BLaER1 treated with 17β-estradiol and CSF1 and Interleukin-3, amounts not matched to agents 10 nM and 100 nM (cell line): ENCODE data around the gene H3-3A.

Experiments
- H3K27ac ChIP-seq, 11 experiments: shearing (Covaris generic); formaldehyde crosslinking; 2 replicates each; pipeline ENCODE4 v1.8.1; 2022
- H3K27me3 ChIP-seq, 11 experiments: shearing (Covaris generic); formaldehyde crosslinking; 2 replicates each; pipeline ENCODE4 v1.8.1; 2022
- H3K36me3 ChIP-seq, 11 experiments: shearing (Covaris generic); formaldehyde crosslinking; 2 replicates each; pipeline ENCODE4 v1.8.1; 2022
- H3K4me1 ChIP-seq, 10 experiments: shearing (Covaris generic); formaldehyde crosslinking; 2 replicates each; pipeline ENCODE4 v1.8.1; 2022
- H3K4me2 ChIP-seq, 11 experiments: shearing (Covaris generic); formaldehyde crosslinking; 2 replicates each; pipeline ENCODE4 v1.8.1; 2022
- H3K4me3 ChIP-seq, 10 experiments: shearing (Covaris generic); formaldehyde crosslinking; 2 replicates each; pipeline ENCODE4 v1.8.1; 2022
- H3K9ac ChIP-seq, 11 experiments: shearing (Covaris generic); formaldehyde crosslinking; 2 replicates each; pipeline ENCODE4 v1.8.1; 2022
- H3K9me3 ChIP-seq, 11 experiments: shearing (Covaris generic); formaldehyde crosslinking; replicated peaks in 1 of 11; 2 replicates each; pipeline ENCODE4 v1.8.1; 2022
- H4K20me1 ChIP-seq, 11 experiments: shearing (Covaris generic); formaldehyde crosslinking; 2 replicates each; pipeline ENCODE4 v1.8.1; 2022
- Cebpa-rat ChIP-seq, 11 experiments: shearing (Covaris generic); IDR thresholded peaks; 2 replicates each; pipeline ENCODE4 v1.8.1; 2022

The H3-3A gene

GRCh38 chr1:226072347-226072746 is 9.8 kb downstream of the H3-3A start:
- Histone ChIP-seq H3K27me3 (no peaks in the 10 kb centered on the region), H3K9me3 (no peaks in the 10 kb centered on the region), H3K4me3 (no peak overlapping the region), H3K36me3 (peaks cover 68 to 82% (median 78%) of the 10 kb centered on the region in 11 experiments), H3K4me1 (peaks cover 0 to 7% (median 2%) of the 10 kb centered on the region in 10 experiments; a peak in 4 of 20 replicates), H3K27ac (no peak overlapping the region), H3K9ac (no peak overlapping the region), H3K4me2 (no peak overlapping the region), H4K20me1 (peaks cover 61 to 88% (median 70%) of the 10 kb centered on the region in 11 experiments)
- no peak for TF ChIP-seq Cebpa-rat (IDR thresholded peaks at IDR 0.05)

GRCh38 chr1:226073184-226073950 is 10.9 kb downstream of the H3-3A start:
- Histone ChIP-seq H3K27ac (no peak overlapping the region), H3K27me3 (no peaks in the 10 kb centered on the region), H3K4me2 (no peak overlapping the region), H3K9ac (no peak overlapping the region), H3K36me3 (peaks cover 58 to 71% (median 68%) of the 10 kb centered on the region in 11 experiments), H3K9me3 (no peaks in the 10 kb centered on the region), H3K4me1 (0 out of 20 replicates have a peak, but pooled peaks cover 0 to 2% (median 0%) of the 10 kb centered on the region in 10 experiments), H3K4me3 (no peak overlapping the region), H4K20me1 (peaks cover 51 to 77% (median 59%) of the 10 kb centered on the region in 11 experiments)
- no peak for TF ChIP-seq Cebpa-rat (IDR thresholded peaks at IDR 0.05)

- Histone ChIP-seq H3K36me3 (peaks cover 51 to 65% (median 61%) of the 10 kb centered on the region in 11 experiments), H3K4me1 (no peaks in the 10 kb centered on the region)
Measured at GRCh38 chr1:226074046-226074445, 11.5 kb downstream of the H3-3A start.

GRCh38 chr1:226076378-226076777 is 13.9 kb downstream of the H3-3A start:
- Histone ChIP-seq H3K4me1 (no peaks in the 10 kb centered on the region), H3K9me3 (no peaks in the 10 kb centered on the region), H4K20me1 (peaks cover 22 to 48% (median 30%) of the 10 kb centered on the region in 11 experiments; a peak in 18 of 22 replicates), H3K9ac (no peak overlapping the region), H3K4me2 (no peak overlapping the region), H3K27me3 (no peaks in the 10 kb centered on the region), H3K27ac (no peak overlapping the region), H3K36me3 (peaks cover 29 to 43% (median 38%) of the 10 kb centered on the region in 11 experiments; a peak in 21 of 22 replicates), H3K4me3 (no peak overlapping the region)
- no peak for TF ChIP-seq Cebpa-rat (IDR thresholded peaks at IDR 0.05)

More at GRCh38 chr1:226074046-226074445, 11.5 kb downstream of the H3-3A start:
- Histone ChIP-seq H3K4me2 (no peak overlapping the region), H4K20me1 (peaks cover 44 to 71% (median 53%) of the 10 kb centered on the region in 11 experiments), H3K27me3 (no peaks in the 10 kb centered on the region), H3K9me3 (no peaks in the 10 kb centered on the region), H3K4me3 (no peak overlapping the region), H3K27ac (no peak overlapping the region), H3K9ac (no peak overlapping the region)
- no peak for TF ChIP-seq Cebpa-rat (IDR thresholded peaks at IDR 0.05)

- Histone ChIP-seq H3K27me3 (no peaks in the 10 kb centered on the region), H3K27ac (no peak overlapping the region), H3K4me2 (no peak overlapping the region), H3K4me1 (peaks cover 7 to 9% (median 8%) of the 10 kb centered on the region in 10 experiments; a peak in 17 of 20 replicates), H3K4me3 (no peak overlapping the region), H3K9me3 (no peaks in the 10 kb centered on the region), H4K20me1 (peaks cover 8 to 31% (median 14%) of the 10 kb centered on the region in 11 experiments; a peak in 18 of 22 replicates), H3K36me3 (peaks cover 12 to 26% (median 22%) of the 10 kb centered on the region in 11 experiments; a peak in 19 of 22 replicates), H3K9ac (no peak overlapping the region)
- TF ChIP-seq Cebpa-rat (IDR thresholded peaks at IDR 0.05): no peak
Measured at GRCh38 chr1:226078374-226078773, 15.9 kb downstream of the H3-3A start.

GRCh38 chr1:226082587-226082917 is 20.0 kb downstream of the H3-3A start:
- TF ChIP-seq Cebpa-rat (IDR thresholded peaks at IDR 0.05): no peak
- H3K9ac ChIP-seq: peak overlapping the region in 7 of 11 experiments; percentile 73 to 84 (median 80); a peak in 14 of 22 replicates
- H3K4me2 ChIP-seq: peak overlapping the region; percentile 77 to 99 (median 97)
- H4K20me1 ChIP-seq: no peaks in the 10 kb centered on the region
- no peaks in the 10 kb centered on the region for H3K9me3 ChIP-seq
- H3K4me3 ChIP-seq: peak overlapping the region; percentile 57 to 82 (median 70); a peak in 19 of 20 replicates
- no peaks in the 10 kb centered on the region for H3K36me3 ChIP-seq
- H3K27ac ChIP-seq: no peak overlapping the region; a peak in 2 of 22 replicates
- H3K27me3 ChIP-seq: no peaks in the 10 kb centered on the region
- peaks cover 7 to 16% (median 14%) of the 10 kb centered on the region in 10 experiments; a peak in 17 of 20 replicates for H3K4me1 ChIP-seq

- no peaks in the 10 kb centered on the region for H3K36me3 ChIP-seq
- H3K4me3 ChIP-seq: peak overlapping the region; percentile 57 to 82 (median 70)
- H3K9me3 ChIP-seq: no peaks in the 10 kb centered on the region
- H3K4me2 ChIP-seq: peak overlapping the region; percentile 77 to 99 (median 97)
- TF ChIP-seq Cebpa-rat (IDR thresholded peaks at IDR 0.05): no peak
- peak overlapping the region; percentile 56 to 84 (median 78); a peak in 21 of 22 replicates for H3K9ac ChIP-seq
- H3K27ac ChIP-seq: peak overlapping the region in 10 of 11 experiments; percentile 7 to 81 (median 70); a peak in 17 of 22 replicates
- peaks cover 7 to 16% (median 14%) of the 10 kb centered on the region in 10 experiments; a peak in 17 of 20 replicates for H3K4me1 ChIP-seq
- no peaks in the 10 kb centered on the region for H4K20me1 ChIP-seq
- H3K27me3 ChIP-seq: no peaks in the 10 kb centered on the region
Measured at GRCh38 chr1:226082959-226083301, 20.4 kb downstream of the H3-3A start.

- no peaks in the 10 kb centered on the region for H3K36me3 ChIP-seq
- H4K20me1 ChIP-seq: no peaks in the 10 kb centered on the region
- peak overlapping the region; percentile 77 to 99 (median 97) for H3K4me2 ChIP-seq
- TF ChIP-seq Cebpa-rat (IDR thresholded peaks at IDR 0.05): no peak
- H3K9me3 ChIP-seq: no peaks in the 10 kb centered on the region
- H3K4me1 ChIP-seq: peaks cover 7 to 16% (median 14%) of the 10 kb centered on the region in 10 experiments; a peak in 17 of 20 replicates
- peak overlapping the region; percentile 57 to 82 (median 70) for H3K4me3 ChIP-seq
- peak overlapping the region in 10 of 11 experiments; percentile 32 to 81 (median 70); a peak in 19 of 22 replicates for H3K27ac ChIP-seq
- peak overlapping the region; percentile 56 to 84 (median 78); a peak in 21 of 22 replicates for H3K9ac ChIP-seq
- H3K27me3 ChIP-seq: no peaks in the 10 kb centered on the region
Measured at GRCh38 chr1:226083302-226084101, 21.0 kb downstream of the H3-3A start.
